SKM-1 (cell line): ENCODE data around the gene SMC1B.
"Not testable (repeated sequence)": the region's sequence is repeated elsewhere in the genome, so short reads cannot be mapped to it uniquely, and the experiment has no call there.

Experiments
- DNase-seq: peaks from one replicate; lab custom pipeline; 2025; ENCODE audit not compliant: unreplicated experiment; lab: John Stamatoyannopoulos, UW

The SMC1B gene

GRCh38 chr22:45305456-45306075, 107.8 kb downstream of the SMC1B start:
- no peak for DNase-seq

- no peak for DNase-seq
These were observed 108.4 kb downstream of the SMC1B start for GRCh38 chr22:45304971-45305370.

DNA sequence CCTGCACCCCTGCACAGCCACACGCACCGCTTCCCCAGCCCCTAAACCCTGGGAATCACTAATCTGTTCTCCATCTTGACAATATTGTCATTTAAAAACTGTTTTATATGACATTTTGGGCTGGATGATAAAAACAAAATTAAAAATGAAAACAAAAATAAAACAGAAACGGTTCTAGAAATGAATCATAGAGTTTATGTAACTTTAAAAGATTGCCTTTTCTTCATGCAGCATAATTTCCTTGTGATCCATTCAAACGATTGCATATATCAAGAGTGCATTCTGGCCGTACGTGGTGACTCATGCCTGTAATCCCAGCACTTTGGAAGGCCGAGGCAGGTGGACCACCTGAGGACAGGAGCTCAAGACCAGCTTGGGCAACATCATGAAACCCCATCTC, 110.2 kb downstream of the SMC1B start:
- DNase-seq = no peak

DNA sequence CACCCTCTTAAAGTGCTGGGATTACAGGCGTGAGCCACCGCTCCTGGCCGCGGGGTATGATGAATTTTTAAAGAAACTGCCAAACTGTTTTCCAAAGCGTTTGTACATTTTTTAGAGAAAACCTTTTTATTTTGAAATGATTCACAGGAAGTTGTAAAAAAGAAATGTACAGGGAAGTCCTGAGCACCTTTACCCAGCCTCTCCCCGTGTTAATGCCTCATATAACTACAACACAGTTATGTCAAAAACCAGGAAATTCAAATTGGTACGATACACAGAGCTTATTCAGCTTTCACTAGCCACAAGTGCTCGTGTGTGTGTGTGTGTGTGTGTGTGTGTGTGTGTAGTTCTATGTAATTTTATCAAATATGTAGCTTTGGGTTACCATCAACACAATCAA, 110.6 kb downstream of the SMC1B start:
- DNase-seq = no peak

DNA sequence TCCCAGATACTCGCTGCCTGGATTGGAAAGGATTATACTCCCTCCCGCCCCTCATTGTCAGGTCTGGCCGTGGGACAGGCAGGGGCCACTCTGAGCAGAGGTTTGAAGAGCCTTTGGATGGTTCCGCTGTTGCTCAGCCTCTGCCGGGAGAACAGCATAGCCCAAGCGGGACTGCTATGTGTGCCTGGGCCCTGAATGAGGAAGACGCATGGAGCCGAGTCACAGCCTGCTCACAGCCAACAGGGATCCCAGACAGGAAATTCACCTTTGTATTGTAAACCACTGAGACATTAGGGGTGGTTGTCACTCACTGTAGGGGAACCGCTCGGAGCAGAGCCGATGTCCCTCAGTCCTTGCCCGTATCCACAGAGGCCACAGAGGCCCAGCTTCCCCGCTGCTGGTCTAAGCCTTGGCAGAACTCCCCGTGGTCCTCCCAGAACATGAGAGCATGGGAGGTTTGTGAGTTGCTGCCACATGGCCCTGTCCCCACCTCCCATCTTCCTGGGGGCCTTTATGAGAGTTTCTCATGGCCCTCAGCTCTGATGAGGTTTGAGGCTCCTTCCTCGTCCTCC, 114.4 kb downstream of the SMC1B start:
- DNase-seq = no peak

GRCh38 chr22:45296628-45297297, 116.6 kb downstream of the SMC1B start:
- no peak for DNase-seq

DNA sequence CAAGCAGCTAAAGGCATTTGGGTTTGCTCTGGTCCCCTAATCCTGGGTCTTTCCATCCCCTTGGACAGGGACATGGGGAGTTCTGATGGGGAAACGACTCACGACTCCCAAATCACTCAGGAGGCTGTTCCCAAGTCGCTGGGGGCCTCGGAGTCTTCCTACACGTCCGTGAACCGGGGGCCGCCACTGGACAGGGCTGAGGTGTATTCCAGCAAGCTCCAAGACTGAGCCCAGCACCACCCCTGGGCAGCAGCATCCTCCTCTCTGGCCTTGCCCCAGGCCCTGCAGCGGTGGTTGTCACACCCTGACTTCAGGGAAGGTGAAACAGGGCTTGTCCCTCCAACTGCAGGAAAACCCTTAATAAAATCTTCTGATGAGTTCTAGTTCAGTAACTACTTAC, 117.9 kb downstream of the SMC1B start:
- no peak for DNase-seq

DNA sequence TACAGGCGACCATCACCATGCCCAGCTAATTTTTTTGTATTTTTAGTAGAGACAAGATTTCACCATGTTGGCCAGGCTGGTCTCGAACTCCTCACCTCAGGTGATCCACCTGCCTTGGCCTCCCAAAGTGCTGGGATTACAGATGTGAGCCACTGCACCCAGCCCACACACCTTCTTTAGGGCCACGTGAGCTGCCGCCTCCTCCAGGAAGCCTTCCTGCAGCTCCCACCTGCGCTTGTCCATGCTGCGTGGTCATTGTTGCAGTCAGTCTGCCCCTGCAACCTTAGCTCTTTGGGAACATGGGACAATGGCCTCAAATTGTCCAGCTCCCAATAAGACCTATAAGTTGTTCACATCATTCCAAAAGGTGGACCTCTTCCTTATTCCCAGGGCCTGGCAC, 118.4 kb downstream of the SMC1B start:
- DNase-seq = not testable (repeated sequence)
